NCI-H345 (cell line): ENCODE measurements around the gene OPRD1.

ENCODE experiments used
- DNase-seq: peaks from one replicate; lab custom pipeline; 2025; lab: John Stamatoyannopoulos, UW

Gene OPRD1

DNA sequence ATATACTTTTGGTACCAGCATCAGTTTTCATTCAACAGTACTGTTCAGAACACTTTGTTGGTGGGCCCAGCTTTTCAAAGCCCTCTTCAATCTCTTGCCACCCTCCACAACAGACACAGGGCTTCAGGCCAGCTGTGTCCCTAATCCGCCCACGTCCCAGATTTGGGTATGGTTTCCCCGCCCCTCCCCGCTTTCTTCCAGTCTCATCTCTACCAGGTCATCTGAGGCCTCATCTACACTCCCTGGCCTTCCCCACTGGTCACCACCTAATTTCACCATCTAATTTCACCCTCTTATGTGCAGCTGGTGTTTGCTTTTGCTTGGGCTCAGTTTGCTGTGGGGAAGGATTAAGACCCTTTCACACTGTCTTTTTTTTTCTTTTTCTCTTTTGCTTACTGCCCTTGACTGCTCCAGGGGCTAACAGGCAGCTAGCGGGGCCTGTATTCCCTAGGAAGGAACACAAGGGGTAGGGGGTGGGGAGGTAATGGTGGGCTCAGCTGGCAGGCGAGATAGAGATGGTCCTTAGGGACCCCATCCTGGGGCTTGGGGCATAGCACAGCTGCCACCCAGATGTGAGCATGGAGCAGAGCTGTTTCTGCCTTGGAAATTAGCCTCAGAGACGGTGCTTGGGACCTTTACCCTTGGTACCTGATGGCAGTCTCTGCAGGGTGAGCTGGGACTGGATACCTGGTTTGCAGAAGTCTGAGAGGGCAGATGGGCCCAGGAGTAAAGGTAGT is 98.6 kb downstream of the OPRD1 start:
- no peak for DNase-seq

DNA sequence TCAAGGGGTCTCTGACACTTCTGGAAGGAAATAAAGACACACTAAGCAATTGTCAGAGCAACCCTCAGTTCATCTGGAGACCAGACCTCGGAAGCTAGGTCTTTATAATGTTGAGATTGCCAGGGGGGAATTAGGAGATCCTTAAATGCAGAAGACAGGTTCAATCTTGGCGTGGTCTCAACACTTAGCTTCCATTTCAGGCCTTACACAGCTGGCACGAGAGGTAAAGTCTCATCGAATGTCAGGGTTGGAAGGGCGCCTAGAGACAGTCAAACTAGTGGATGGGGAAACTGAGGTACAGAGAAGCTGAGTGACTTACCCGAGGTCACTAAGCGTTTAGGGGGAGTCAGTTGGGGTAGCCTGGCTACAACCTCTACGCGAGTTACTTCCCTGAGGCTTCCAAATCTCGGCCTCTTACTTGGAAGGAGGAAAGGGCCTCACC is 101.8 kb downstream of the OPRD1 start:
- DNase-seq = no peak

DNA sequence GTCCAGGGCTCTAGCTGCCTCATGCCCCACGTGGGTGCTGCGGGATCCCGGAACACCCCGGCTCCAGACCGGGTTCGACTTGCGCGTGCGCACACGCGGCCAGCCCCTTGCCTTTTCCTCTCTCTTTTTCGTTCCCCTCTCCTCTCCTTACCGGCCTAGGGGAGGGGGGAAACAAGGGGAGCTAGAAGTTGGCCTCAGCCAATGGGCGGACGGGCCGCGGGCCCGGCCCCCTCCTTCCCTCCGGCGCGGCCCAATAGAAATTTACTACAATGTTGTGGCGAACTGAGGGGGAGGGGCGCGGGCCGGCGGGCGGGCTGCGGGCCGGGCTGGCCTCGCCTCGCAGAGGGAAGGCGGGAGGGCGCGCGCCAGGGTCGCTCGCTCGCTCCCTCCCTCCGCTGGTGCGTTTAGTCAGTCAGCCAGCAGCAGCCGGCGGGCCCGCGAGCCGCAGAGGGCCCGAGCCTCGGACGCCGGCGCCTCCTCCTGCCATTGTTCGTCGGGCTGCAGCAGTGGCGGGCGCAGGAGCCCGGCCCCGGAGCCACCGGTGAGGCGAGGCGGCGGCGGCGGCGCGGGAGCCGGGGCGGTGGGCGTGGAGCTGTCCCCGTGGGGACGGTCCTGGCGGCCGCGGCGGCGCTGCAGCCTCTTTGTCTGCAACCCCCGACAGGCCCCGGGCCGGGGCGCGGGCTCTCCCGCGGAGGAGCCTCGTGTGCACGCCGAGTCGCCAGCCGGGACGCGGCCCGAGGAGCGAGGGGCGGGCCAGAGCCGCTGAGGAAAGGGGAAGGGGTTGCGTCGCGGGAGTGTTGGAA is 102.5 kb downstream of the OPRD1 start, which contains the start of gene EPB41:
EPB41 (plus strand) TSS at position 342 of the 803 bp plus-strand sequence. CDS start 72,869 bp downstream, outside the sequence.
- peak; percentile 97 for DNase-seq

DNA sequence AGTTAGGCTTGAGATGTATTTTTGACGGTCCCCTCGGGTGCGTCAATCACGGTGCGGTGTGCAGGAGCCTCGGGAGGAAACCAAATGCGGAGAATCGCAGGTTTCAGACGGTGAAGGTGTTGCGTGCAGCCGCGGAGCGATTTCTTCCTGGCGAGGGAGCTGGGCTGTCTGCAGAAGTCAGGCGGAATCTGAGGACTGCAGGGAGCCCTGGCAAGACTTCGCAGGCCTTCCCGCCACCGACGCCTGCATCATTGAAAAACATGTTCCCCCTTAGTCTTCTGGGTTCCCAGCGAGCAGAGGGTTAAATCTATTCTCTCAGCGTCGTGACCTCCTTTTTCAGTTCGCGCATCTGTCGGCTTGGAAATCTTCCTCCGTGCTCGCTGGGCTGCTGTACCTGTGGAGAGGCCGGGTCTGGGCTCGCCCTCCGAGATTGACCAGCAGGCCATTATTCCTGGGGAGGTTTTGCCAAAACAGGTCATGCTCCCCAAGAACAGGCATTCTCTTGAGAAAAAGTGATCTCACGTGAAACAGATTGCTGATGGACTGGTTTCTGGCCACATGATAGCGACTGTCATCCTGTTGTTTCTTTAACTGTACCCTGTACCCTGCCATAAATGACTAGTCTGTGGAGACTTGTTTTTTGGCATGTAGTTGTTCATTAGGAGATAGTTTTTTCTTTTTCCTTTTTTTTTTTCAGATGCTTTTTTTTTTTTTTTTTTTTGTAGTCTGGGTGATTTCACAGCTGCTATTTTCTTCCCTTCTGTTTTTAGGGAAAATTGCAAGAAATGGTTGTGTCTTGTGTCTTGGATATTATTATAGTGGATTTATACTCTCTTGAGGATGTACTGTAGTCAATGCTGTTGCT is 103.3 kb downstream of the OPRD1 start:
- peak; percentile 56 for DNase-seq

DNA sequence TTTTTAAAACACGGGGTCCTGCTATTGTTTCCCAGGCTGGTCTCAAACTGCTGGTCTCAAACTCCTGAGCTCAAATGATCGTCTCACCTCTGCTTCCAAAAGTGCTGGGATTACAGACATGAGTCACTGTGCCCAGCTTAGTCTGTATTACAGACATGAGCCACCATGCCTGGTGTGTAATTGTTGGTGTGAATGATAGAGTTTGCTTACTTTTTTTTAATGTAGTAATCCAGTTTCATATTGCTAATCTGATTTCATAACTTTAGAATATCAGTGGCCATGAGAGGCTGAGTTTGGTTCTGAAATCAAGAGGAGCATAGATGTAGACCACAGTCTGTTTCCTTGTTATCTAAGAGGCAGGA is 105.8 kb downstream of the OPRD1 start:
- no peak for DNase-seq
